Measurements from ENCODE around the gene KCNT1.

- no peak for TF ChIP-seq CTCF (IDR thresholded peaks at IDR 0.05; ENCODE audit: poor library complexity)
- TF ChIP-seq EZH2 (IDR thresholded peaks at IDR 0.05; ENCODE audit: borderline replicate concordance): no peak
- no peak for TF ChIP-seq EZH2phosphoT487 (IDR thresholded peaks at IDR 0.05; ENCODE audit: low read depth, severe bottlenecking, unreplicated experiment)
Measured at GRCh38 chr9:135743546-135744332, 41.8 kb downstream of the KCNT1 start.

Data from hepatocyte (in vitro differentiated cells).